IMR-90 (cell line): Measurements from ENCODE around the gene NEIL1. TPM values are rescaled to one million over a fixed set of nuclear protein-coding genes. Genes with fewer than 3 reads are reported as not detected.

Experiments used
- ATAC-seq: fragments of 200-7000 bp; cut with Tn5 transposase; 2 replicates; pipeline ENCODE4 v1.9.1; 2020; ENCODE audit warnings: low read depth, mild to moderate bottlenecking, moderate library complexity
- BruUV-seq: library from RNA; stranded (reverse); fragments of 400-500 nt; replicated peaks from 2 replicates; lab custom pipeline; 2021; lab: Mats Ljungman, UMichigan
- CTCF ChIA-PET: fragments of 300-600 bp; formaldehyde crosslinking; extraction: SDS; loops from one replicate; lab custom pipeline; 2021; ENCODE audit warnings: antibody characterized with exemption; lab: Yijun Ruan, JAX
- POLR2A ChIA-PET: fragments of 300-600 bp; sonication (Branson Sonifier 250); formaldehyde crosslinking; loops from one replicate; lab custom pipeline; 2022; ENCODE audit warnings: antibody characterized with exemption; ENCODE audit not compliant: unreplicated experiment; lab: Charles Lee
- DNase-seq: peaks from one replicate; pipeline ENCODE4 v3.0.0; 2013
- H2AFZ ChIP-seq: replicated peaks from 2 replicates; pipeline ENCODE3; 2013; ENCODE audit warnings: low read length, mild to moderate bottlenecking; ENCODE audit not compliant: poor library complexity
- H2AK5ac ChIP-seq: 2 replicates; pipeline ENCODE4 v1.6.1; 2013; ENCODE audit warnings: low read depth, low read length, inconsistent platforms
- H2AK9ac ChIP-seq: replicated peaks from 2 replicates; pipeline ENCODE3; 2013; ENCODE audit warnings: mild to moderate bottlenecking, low read depth, low read length, moderate library complexity; ENCODE audit not compliant: poor library complexity
- H2BK120ac ChIP-seq: 2 replicates; pipeline ENCODE4 v1.6.1; 2013; ENCODE audit warnings: low read depth, low read length, inconsistent platforms
- H2BK15ac ChIP-seq: 3 replicates; pipeline ENCODE4 v1.6.1; 2013; ENCODE audit warnings: low read depth, low read length, inconsistent platforms
- H2BK20ac ChIP-seq: 2 replicates; pipeline ENCODE4 v1.6.1; 2013; ENCODE audit warnings: low read depth, mild to moderate bottlenecking, inconsistent platforms, low read length, moderate library complexity
- H2BK5ac ChIP-seq: 2 replicates; pipeline ENCODE4 v1.6.1; 2013; ENCODE audit warnings: mild to moderate bottlenecking, low read depth, low read length, inconsistent platforms; ENCODE audit not compliant: poor library complexity, severe bottlenecking
- H3K14ac ChIP-seq: replicated peaks from 2 replicates; pipeline ENCODE4 v1.6.1; 2013; ENCODE audit warnings: low read depth, low read length, inconsistent platforms
- H3K18ac ChIP-seq: 2 replicates; pipeline ENCODE4 v1.6.1; 2013; ENCODE audit warnings: low read depth, low read length, control low read depth
- H3K23ac ChIP-seq: 2 replicates; pipeline ENCODE4 v1.6.1; 2013; ENCODE audit warnings: low read depth, low read length, inconsistent platforms
- H3K27ac ChIP-seq: 2 replicates; pipeline ENCODE4 v1.5.1; 2013; ENCODE audit warnings: mild to moderate bottlenecking, control low read depth, low read length; ENCODE audit not compliant: insufficient read depth
- H3K27me3 ChIP-seq: 2 replicates; pipeline ENCODE4 v1.6.1; 2013; ENCODE audit warnings: low read length; ENCODE audit not compliant: control insufficient read depth, insufficient read depth
- H3K36me3 ChIP-seq: 2 replicates; pipeline ENCODE4 v1.6.1; 2013; ENCODE audit warnings: low read length, mixed read lengths; ENCODE audit not compliant: control insufficient read depth, insufficient read depth
- H3K4ac ChIP-seq: 2 replicates; pipeline ENCODE4 v1.6.1; 2013; ENCODE audit warnings: low read depth, low read length, inconsistent platforms
- H3K4me1 ChIP-seq: 2 replicates; pipeline ENCODE4 v1.6.1; 2013; ENCODE audit warnings: low read length, mixed read lengths; ENCODE audit not compliant: control insufficient read depth, insufficient read depth
- H3K4me2 ChIP-seq: 2 replicates; pipeline ENCODE4 v1.6.1; 2013; ENCODE audit warnings: low read depth, mild to moderate bottlenecking, control low read depth, low read length, moderate library complexity
- H3K4me3 ChIP-seq: 2 replicates; pipeline ENCODE4 v1.5.1; 2013; ENCODE audit warnings: low read depth, mild to moderate bottlenecking, control low read depth, low read length, moderate library complexity; ENCODE audit not compliant: insufficient read depth
- H3K56ac ChIP-seq: 2 replicates; pipeline ENCODE4 v1.6.1; 2013; ENCODE audit warnings: low read length, inconsistent platforms; ENCODE audit not compliant: insufficient read depth; ENCODE audit errors: extremely low read depth
- H3K79me1 ChIP-seq, 2 experiments: 2 replicates each; pipeline ENCODE4 v1.6.1; 2013; ENCODE audit warnings: low read length in 2 of 2, inconsistent platforms in 1 of 2, low read depth in 1 of 2
- H3K9ac ChIP-seq: 2 replicates; pipeline ENCODE4 v1.6.1; 2013; ENCODE audit warnings: low read depth, low read length, control low read depth
- H3K9me1 ChIP-seq: 2 replicates; pipeline ENCODE4 v1.6.1; 2013; ENCODE audit warnings: low read length, inconsistent platforms; ENCODE audit not compliant: insufficient read depth
- H3K9me3 ChIP-seq: 2 replicates; pipeline ENCODE4 v1.6.1; 2013; ENCODE audit warnings: low read length; ENCODE audit not compliant: control insufficient read depth, insufficient read depth
- H4K20me1 ChIP-seq: 2 replicates; pipeline ENCODE4 v1.6.1; 2013; ENCODE audit warnings: low read length, inconsistent platforms; ENCODE audit not compliant: insufficient read depth
- H4K5ac ChIP-seq: 2 replicates; pipeline ENCODE4 v1.6.1; 2013; ENCODE audit warnings: mild to moderate bottlenecking, low read depth, low read length, control low read depth
- H4K8ac ChIP-seq, 2 experiments: 2 replicates each; pipeline ENCODE4 v1.6.1; 2013; ENCODE audit warnings: low read depth in 2 of 2, low read length in 2 of 2, control low read depth in 1 of 2, inconsistent platforms in 1 of 2
- H4K91ac ChIP-seq: 2 replicates; pipeline ENCODE4 v1.6.1; 2013; ENCODE audit warnings: low read depth, low read length, inconsistent platforms; ENCODE audit not compliant: insufficient read depth
- BHLHE40 ChIP-seq: fragments of 150-350 bp; IDR thresholded peaks from 2 replicates; pipeline ENCODE4 v1.6.1; 2016; ENCODE audit warnings: mild to moderate bottlenecking, low read depth, low read length
- CEBPB ChIP-seq: IDR thresholded peaks from 2 replicates; pipeline ENCODE4 v1.6.1; 2012; ENCODE audit warnings: low read depth, low read length, improper control_type of control experiment
- CHD1 ChIP-seq: IDR thresholded peaks from 2 replicates; pipeline ENCODE4 v1.6.1; 2012; ENCODE audit warnings: low read depth, low read length, improper control_type of control experiment
- FOS ChIP-seq: fragments of 150-350 bp; IDR thresholded peaks from 2 replicates; pipeline ENCODE4 v1.6.1; 2016; ENCODE audit warnings: low read depth, low read length
- MAZ ChIP-seq: IDR thresholded peaks from 2 replicates; pipeline ENCODE4 v1.6.1; 2012; ENCODE audit warnings: low read depth, mild to moderate bottlenecking, low read length, improper control_type of control experiment, moderate library complexity, borderline replicate concordance
- NFE2L2 ChIP-seq: fragments of 150-350 bp; IDR thresholded peaks from 2 replicates; pipeline ENCODE4 v1.6.1; 2016; ENCODE audit warnings: low read depth, mild to moderate bottlenecking, low read length
- POLR2A ChIP-seq: IDR thresholded peaks from 2 replicates; pipeline ENCODE4 v1.6.1; 2012; ENCODE audit warnings: mild to moderate bottlenecking, low read depth, low read length
- RCOR1 ChIP-seq: IDR thresholded peaks from 2 replicates; pipeline ENCODE4 v1.6.1; 2012; ENCODE audit warnings: mild to moderate bottlenecking, low read length, improper control_type of control experiment; ENCODE audit not compliant: insufficient replicate concordance
- RFX5 ChIP-seq: IDR thresholded peaks from 2 replicates; pipeline ENCODE4 v1.8.0; 2012; ENCODE audit warnings: low read depth, mild to moderate bottlenecking, low read length, moderate library complexity
- SMC3 ChIP-seq: fragments of 150-350 bp; IDR thresholded peaks from 2 replicates; pipeline ENCODE4 v1.6.1; 2016; ENCODE audit warnings: low read depth, mild to moderate bottlenecking, antibody characterized with exemption, low read length, moderate library complexity
- WGBS, 2 experiments: methylation state at CpG; one replicate each; pipeline versions ENCODE4 v1.1.5 to v1.1.7; 2013; ENCODE audit warnings: missing lambda C conversion rate in 2 of 2; ENCODE audit not compliant: insufficient read length in 1 of 2; ENCODE audit errors: extremely low coverage in 2 of 2; 5-methylcytosine and 5-hydroxymethylcytosine counted together
- dilution Hi-C: fragments of 300-500 bp; cut with HindIII; formaldehyde crosslinking; loops from one replicate; pipeline ENCODE4 v1.14.3; 2018; ENCODE audit warnings: low sequenced_read_pairs; ENCODE audit not compliant: unreplicated experiment
- in situ Hi-C: fragments of 300-500 bp; cut with MboI; formaldehyde crosslinking; loops from 3 replicates; pipeline ENCODE4 v1.14.3; 2019; ENCODE audit warnings: low sequenced_read_pairs, inconsistent platforms, mixed read lengths
- intact Hi-C: fragments of 100-400 bp; cut with micrococcal nuclease; formaldehyde crosslinking; loops from 2 replicates; pipeline ENCODE4 v1.10.0; 2022
- polyA plus RNA-seq, 3 experiments: library from polyadenylated mRNA; depleted of rRNA; stranded (reverse); fragments of >200 nt; gene quantifications; 2 replicates each; pipeline ENCODE4 v1.2.3, GENCODE V29; 2012; ENCODE audit warnings: low replicate concordance in 1 of 3
- total RNA-seq: library from RNA; depleted of rRNA; stranded (reverse); fragments of >200 nt; gene quantifications from 2 replicates; pipeline ENCODE4 v1.2.3, GENCODE V29; 2012
- TF ChIP-seq, protein P1 (sequence below): fragments of 150-350 bp; IDR thresholded peaks from 2 replicates; pipeline ENCODE4 v1.6.1; 2017; ENCODE audit warnings: mild to moderate bottlenecking, antibody characterized with exemption, low read length, low read depth
- TF ChIP-seq, protein P2 (sequence below): conservative IDR thresholded peaks from 2 replicates; pipeline ENCODE4 v1.5.1; 2012; ENCODE audit warnings: mild to moderate bottlenecking, low read depth, low read length, improper control_type of control experiment
- TF ChIP-seq, protein P3 (sequence below): fragments of 150-350 bp; IDR thresholded peaks from 2 replicates; pipeline ENCODE4 v1.6.1; 2016; ENCODE audit warnings: low read depth, mild to moderate bottlenecking, low read length, moderate library complexity, borderline replicate concordance

NEIL1 gene
- total and polyA plus RNA-seq, 2 of the 4 experiments (the other 2 are of a cell fraction) = 1.1 to 3.6 TPM

DNA sequence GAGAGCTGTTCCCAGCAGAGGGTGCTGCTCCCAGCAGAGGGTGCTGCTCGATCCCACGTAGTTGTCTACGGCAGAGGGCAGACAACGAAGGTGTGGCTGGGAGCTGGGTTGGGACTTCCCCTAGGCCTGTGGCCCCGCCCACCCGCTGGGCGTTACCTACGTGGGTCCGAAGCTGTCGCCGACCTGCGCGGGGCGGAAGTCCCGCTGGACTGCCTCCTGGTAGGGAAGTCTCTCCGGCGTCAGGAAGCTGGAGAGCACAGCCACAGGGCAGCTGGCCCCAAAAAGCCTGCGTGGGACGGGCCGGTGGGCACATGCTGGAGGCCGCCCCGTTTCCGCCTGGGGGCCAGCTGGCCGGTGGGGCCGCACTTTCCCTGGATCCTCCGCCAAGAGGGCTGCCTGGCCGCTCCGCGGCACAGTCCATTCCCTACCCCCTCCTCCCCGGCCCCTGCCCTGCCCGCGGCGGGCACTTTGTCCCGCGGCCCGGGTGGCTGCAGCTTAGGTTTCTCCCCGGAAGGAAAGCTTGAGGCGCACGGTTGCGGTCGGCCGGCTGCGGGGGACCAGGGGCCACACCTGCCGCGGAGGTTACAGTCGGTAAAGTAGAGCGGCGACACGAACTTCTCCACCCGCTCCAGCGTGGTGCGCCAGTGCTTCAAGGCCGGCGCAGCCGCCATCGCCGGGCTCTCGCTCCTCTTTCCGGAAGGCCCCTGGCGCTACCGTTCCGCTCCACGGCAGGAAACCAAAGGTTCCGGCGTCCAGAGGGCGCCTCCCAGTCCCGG lies 21.3 kb downstream of the NEIL1 start, which contains the start of gene MAN2C1:
Gene MAN2C1 (minus strand): TSS at position 695 of the 776 bp plus-strand sequence. CDS start 24 bp downstream, at position 671.
- H3K56ac ChIP-seq = peak within 1 kb of the TSS; percentile 91
- peak within 1 kb of the TSS; percentile 77 for H2BK5ac ChIP-seq
- no peaks in the 10 kb centered on the region for H3K27me3 ChIP-seq
- H4K20me1 ChIP-seq = peaks cover 16% of the 10 kb centered on the region; the same call in 1 of the 2 replicates
- no peak within 1 kb of the TSS for H2BK20ac ChIP-seq
- H3K14ac ChIP-seq = peak within 1 kb of the TSS; percentile 92
- ATAC-seq (peak; percentile 93), DNase-seq (peak; percentile 94)
- peak within 1 kb of the TSS; percentile 94 for H3K23ac ChIP-seq
- in situ Hi-C loops (no loop called here), dilution Hi-C loops (no loop called here), intact Hi-C loops (loop anchor here (1.0 to 5.0 kb wide), 3 partner anchors 82 to 339 kb away; no protein-coding TSS in a partner anchor)
- POLR2A ChIA-PET = interaction anchor here (0.9 kb wide), 1 partner anchor 10 kb away, joined by 3 read pairs; no protein-coding TSS in a partner anchor
- peaks cover 39% of the 10 kb centered on the region for H3K36me3 ChIP-seq
- H4K91ac ChIP-seq = peak within 1 kb of the TSS; percentile 79
- H3K79me1 ChIP-seq = peaks cover 41 to 59% of the 10 kb centered on the region in 2 experiments
- peak within 1 kb of the TSS; percentile 71 to 97 for H4K8ac ChIP-seq
- peak within 1 kb of the TSS; percentile 98 for H2AK9ac ChIP-seq
- WGBS, 2 experiments = 1% methylated on average over 31 of the region's 67 CpGs; no CpG with 5 or more reads in 1 of the 2 experiments
- H2BK120ac ChIP-seq = peak within 1 kb of the TSS; percentile 23; the same call in 1 of the 2 replicates
- H3K18ac ChIP-seq = peak within 1 kb of the TSS; percentile 34; the same call in 1 of the 2 replicates
- peaks cover 4% of the 10 kb centered on the region; the same call in 1 of the 2 replicates for H3K9me1 ChIP-seq
- no peaks in the 10 kb centered on the region for H3K9me3 ChIP-seq
- H3K9ac ChIP-seq = peak within 1 kb of the TSS; percentile 90
- H3K4me2 ChIP-seq = peak within 1 kb of the TSS; percentile 73
- peak within 1 kb of the TSS; percentile 86 for H3K27ac ChIP-seq
- peaks cover 4% of the 10 kb centered on the region for H3K4me1 ChIP-seq
- H2AK5ac ChIP-seq = peak within 1 kb of the TSS; percentile 95
- peak within 1 kb of the TSS; percentile 78 for H3K4ac ChIP-seq
- H2AFZ ChIP-seq = peak within 1 kb of the TSS; percentile 93
- no TSS peak for BruUV-seq
- peak within 1 kb of the TSS; percentile 43 for H4K5ac ChIP-seq
- H2BK15ac ChIP-seq = no peak within 1 kb of the TSS
- CTCF ChIA-PET = interaction anchor here (0.5 to 1.7 kb wide), 10 partner anchors 10 to 852 kb away, joined by 3 to 8 read pairs (median 4); partner anchors contain the start of gene SIN3A
- H3K4me3 ChIP-seq = peak within 1 kb of the TSS; percentile 71
- no peak for TF ChIP-seq RFX5
- TF ChIP-seq, protein P1, sequence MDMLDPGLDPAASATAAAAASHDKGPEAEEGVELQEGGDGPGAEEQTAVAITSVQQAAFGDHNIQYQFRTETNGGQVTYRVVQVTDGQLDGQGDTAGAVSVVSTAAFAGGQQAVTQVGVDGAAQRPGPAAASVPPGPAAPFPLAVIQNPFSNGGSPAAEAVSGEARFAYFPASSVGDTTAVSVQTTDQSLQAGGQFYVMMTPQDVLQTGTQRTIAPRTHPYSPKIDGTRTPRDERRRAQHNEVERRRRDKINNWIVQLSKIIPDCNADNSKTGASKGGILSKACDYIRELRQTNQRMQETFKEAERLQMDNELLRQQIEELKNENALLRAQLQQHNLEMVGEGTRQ = 0 out of 2 replicates have a peak, but pooled peaks have one; percentile 3
- peak; percentile 67; the same call in 1 of the 2 replicates for TF ChIP-seq MAZ
- TF ChIP-seq FOS = no peak; the same call in 1 of the 2 replicates
- peak; percentile 50 for TF ChIP-seq SMC3
- TF ChIP-seq, protein P2, sequence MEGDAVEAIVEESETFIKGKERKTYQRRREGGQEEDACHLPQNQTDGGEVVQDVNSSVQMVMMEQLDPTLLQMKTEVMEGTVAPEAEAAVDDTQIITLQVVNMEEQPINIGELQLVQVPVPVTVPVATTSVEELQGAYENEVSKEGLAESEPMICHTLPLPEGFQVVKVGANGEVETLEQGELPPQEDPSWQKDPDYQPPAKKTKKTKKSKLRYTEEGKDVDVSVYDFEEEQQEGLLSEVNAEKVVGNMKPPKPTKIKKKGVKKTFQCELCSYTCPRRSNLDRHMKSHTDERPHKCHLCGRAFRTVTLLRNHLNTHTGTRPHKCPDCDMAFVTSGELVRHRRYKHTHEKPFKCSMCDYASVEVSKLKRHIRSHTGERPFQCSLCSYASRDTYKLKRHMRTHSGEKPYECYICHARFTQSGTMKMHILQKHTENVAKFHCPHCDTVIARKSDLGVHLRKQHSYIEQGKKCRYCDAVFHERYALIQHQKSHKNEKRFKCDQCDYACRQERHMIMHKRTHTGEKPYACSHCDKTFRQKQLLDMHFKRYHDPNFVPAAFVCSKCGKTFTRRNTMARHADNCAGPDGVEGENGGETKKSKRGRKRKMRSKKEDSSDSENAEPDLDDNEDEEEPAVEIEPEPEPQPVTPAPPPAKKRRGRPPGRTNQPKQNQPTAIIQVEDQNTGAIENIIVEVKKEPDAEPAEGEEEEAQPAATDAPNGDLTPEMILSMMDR = peak; percentile 78
- no peak for TF ChIP-seq RCOR1
- TF ChIP-seq CHD1 = peak; percentile 90; the same call in 1 of the 2 replicates
- TF ChIP-seq CEBPB = no peak
- no peak for TF ChIP-seq NFE2L2
- TF ChIP-seq, protein P3, sequence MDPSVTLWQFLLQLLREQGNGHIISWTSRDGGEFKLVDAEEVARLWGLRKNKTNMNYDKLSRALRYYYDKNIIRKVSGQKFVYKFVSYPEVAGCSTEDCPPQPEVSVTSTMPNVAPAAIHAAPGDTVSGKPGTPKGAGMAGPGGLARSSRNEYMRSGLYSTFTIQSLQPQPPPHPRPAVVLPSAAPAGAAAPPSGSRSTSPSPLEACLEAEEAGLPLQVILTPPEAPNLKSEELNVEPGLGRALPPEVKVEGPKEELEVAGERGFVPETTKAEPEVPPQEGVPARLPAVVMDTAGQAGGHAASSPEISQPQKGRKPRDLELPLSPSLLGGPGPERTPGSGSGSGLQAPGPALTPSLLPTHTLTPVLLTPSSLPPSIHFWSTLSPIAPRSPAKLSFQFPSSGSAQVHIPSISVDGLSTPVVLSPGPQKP = no peak
- TF ChIP-seq BHLHE40 = no peak; the same call in 1 of the 2 replicates
- TF ChIP-seq POLR2A = peak; percentile 92
